ENCODE results near the gene ATP8A2.
"Not testable (repeated sequence)": the region's sequence is repeated elsewhere in the genome, so short reads cannot be mapped to it uniquely, and the experiment has no call there.

ATP8A2 gene

DNA sequence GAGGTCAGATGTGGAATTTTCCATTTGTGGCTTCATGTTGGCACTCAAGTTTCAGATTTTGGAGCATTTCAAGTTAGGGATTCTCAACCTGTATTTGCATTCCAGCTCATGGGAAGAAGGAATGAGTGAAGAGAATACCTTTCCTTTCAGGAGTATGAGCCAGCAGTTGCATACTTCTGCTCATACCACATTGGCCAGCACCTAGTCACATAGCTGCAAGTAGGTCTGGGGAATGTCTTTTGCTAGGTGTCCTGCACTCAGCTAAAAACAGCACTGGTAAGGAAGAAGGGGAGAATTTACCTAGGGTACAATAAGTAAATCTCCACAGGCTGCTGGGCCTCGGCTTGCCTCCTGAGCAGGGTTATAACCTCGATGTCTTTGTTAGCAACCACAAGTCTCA, 24.6 kb upstream of the ATP8A2 start:
- Mint-ChIP-seq H3K36me3 (ENCODE audit: low read depth) (peaks cover 5% of the 10 kb centered on the region), H3K27me3 (ENCODE audit: low read depth, poor library complexity) (peaks cover 2% of the 10 kb centered on the region), H3K27ac (no peak overlapping the region), H3K9me3 (no peaks in the 10 kb centered on the region), H3K4me3 (no peak overlapping the region), H3K4me1 (no peaks in the 10 kb centered on the region)
- TF ChIP-seq, protein P1, sequence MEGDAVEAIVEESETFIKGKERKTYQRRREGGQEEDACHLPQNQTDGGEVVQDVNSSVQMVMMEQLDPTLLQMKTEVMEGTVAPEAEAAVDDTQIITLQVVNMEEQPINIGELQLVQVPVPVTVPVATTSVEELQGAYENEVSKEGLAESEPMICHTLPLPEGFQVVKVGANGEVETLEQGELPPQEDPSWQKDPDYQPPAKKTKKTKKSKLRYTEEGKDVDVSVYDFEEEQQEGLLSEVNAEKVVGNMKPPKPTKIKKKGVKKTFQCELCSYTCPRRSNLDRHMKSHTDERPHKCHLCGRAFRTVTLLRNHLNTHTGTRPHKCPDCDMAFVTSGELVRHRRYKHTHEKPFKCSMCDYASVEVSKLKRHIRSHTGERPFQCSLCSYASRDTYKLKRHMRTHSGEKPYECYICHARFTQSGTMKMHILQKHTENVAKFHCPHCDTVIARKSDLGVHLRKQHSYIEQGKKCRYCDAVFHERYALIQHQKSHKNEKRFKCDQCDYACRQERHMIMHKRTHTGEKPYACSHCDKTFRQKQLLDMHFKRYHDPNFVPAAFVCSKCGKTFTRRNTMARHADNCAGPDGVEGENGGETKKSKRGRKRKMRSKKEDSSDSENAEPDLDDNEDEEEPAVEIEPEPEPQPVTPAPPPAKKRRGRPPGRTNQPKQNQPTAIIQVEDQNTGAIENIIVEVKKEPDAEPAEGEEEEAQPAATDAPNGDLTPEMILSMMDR (IDR thresholded peaks at IDR 0.05), result no peak
- DNase-seq, result no peak

DNA sequence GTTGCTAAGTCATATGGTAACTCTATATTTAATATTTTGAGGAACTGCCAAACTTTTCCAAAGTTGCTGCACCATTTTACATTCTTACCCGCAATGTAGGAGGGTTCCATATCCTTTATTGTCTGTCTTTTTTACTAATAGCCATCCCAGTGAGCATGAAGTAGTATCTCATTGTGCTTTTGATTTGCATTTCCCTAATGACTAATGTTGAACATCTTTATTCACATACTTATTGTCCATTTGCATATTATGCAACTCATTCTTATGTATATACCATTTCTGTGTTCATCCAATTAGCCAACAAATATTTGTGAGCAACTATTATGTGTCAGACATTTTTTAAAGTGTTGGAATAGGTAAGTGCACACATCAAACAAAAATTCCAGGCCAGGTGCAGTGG, 20.4 kb upstream of the ATP8A2 start:
- Mint-ChIP-seq H3K27ac (no peak overlapping the region), H3K36me3 (ENCODE audit: low read depth) (no peaks in the 10 kb centered on the region)
- TF ChIP-seq, protein P1 (IDR thresholded peaks at IDR 0.05), result no peak

DNA sequence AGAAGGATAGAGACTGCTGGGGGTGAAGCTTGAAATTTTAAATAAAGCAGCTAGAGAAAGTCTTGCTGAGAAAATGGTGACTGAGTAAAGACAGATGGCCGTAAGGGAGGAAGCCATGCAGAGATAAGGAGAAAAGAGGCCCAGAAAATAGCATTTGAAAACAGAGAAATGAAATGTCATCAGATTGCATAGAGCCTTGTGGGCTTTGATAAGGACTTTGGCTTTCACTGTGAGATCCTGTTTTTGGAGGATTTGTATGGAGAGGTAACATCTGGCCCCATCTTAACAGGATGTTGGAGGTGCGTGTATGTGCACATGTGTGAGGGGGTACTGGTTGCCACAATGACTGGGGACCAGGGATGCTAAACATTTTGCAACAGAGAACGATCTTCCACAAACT, 19.5 kb upstream of the ATP8A2 start:
- H3K4me3 Mint-ChIP-seq, result no peak overlapping the region
- no peaks in the 10 kb centered on the region for H3K4me1 Mint-ChIP-seq
- TF ChIP-seq, protein P1 (IDR thresholded peaks at IDR 0.05), result no peak
- peaks cover 6% of the 10 kb centered on the region for H3K27me3 Mint-ChIP-seq (ENCODE audit: low read depth, poor library complexity)
- DNase-seq, result no peak
- H3K36me3 Mint-ChIP-seq (ENCODE audit: low read depth), result no peaks in the 10 kb centered on the region
- no peaks in the 10 kb centered on the region for H3K9me3 Mint-ChIP-seq
- no peak overlapping the region for H3K27ac Mint-ChIP-seq

More for the DNA sequence above, 20.4 kb upstream of the ATP8A2 start:
- H3K27me3 Mint-ChIP-seq (ENCODE audit: low read depth, poor library complexity), result peaks cover 6% of the 10 kb centered on the region
- no peak overlapping the region for H3K4me3 Mint-ChIP-seq
- no peaks in the 10 kb centered on the region for H3K9me3 Mint-ChIP-seq
- H3K4me1 Mint-ChIP-seq, result no peaks in the 10 kb centered on the region
- no peak for DNase-seq

DNA sequence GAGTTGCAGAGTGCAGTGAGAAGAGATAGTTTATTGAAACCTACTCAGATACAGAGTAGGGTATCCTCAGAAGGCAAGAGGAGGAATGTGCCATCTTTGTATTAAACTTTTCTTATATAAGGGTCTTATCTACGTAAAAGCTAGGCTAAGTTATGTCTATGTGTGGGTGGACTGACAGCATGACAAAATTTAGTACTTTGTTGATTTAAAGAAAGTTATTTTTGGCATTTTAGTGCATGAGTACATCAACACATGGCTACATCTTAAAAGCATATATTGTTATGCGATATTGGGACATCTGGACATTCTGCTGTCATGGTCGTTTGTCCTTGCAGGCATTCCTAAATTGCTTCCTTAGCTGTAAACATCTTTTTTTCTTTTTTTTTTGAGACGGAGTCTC, 19.0 kb upstream of the ATP8A2 start:
- no peaks in the 10 kb centered on the region for H3K9me3 Mint-ChIP-seq
- H3K4me3 Mint-ChIP-seq, result no peak overlapping the region
- no peaks in the 10 kb centered on the region for H3K36me3 Mint-ChIP-seq (ENCODE audit: low read depth)
- no peaks in the 10 kb centered on the region for H3K4me1 Mint-ChIP-seq
- TF ChIP-seq, protein P1 (IDR thresholded peaks at IDR 0.05), result no peak
- H3K27me3 Mint-ChIP-seq (ENCODE audit: low read depth, poor library complexity), result peaks cover 6% of the 10 kb centered on the region
- no peak for DNase-seq
- H3K27ac Mint-ChIP-seq, result no peak overlapping the region

DNA sequence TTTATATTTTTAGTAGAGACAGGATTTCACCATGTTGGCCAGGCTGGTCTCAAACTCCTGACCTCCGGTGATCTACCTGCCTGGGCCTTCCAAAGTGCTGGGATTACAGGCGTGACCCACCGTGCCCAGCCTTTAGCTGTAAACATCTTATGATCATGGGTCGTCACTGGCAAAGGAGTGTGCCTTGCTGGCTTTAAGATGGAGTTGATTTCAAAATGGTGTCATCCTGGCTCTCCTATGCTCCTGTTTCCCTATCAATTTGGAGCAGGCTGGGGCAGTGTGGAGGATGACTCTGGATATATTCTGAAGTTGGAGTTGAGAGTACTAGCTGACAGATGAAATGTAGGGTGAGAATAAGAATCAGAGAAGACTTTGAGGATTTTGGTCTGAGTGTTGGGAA, 18.4 kb upstream of the ATP8A2 start:
- no peaks in the 10 kb centered on the region for H3K36me3 Mint-ChIP-seq (ENCODE audit: low read depth)
- H3K4me3 Mint-ChIP-seq, result no peak overlapping the region
- H3K27me3 Mint-ChIP-seq (ENCODE audit: low read depth, poor library complexity), result peaks cover 6% of the 10 kb centered on the region
- no peaks in the 10 kb centered on the region for H3K4me1 Mint-ChIP-seq
- DNase-seq, result no peak
- H3K9me3 Mint-ChIP-seq, result no peaks in the 10 kb centered on the region
- TF ChIP-seq, protein P1 (IDR thresholded peaks at IDR 0.05), result no peak
- no peak overlapping the region for H3K27ac Mint-ChIP-seq

DNA sequence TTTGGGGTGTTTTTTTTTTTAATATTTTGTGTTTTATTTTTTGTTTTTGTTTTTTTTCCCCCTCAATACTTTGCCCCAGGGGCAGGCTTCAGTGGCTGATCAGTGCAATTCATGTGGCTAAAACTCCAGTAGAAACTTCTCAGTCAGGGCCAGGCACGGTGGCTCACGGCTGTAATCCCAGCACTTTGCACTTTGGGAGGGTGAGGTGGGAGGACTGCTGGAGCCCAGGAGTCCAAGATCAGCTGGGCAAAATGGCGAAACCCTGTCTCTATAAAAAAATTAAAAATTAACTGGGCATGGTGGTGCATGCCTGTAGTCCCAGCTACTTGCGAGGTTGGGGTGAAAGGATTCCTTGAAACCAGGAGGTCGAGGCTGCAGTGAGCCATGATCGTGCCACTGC, 17.4 kb upstream of the ATP8A2 start:
- TF ChIP-seq, protein P1 (IDR thresholded peaks at IDR 0.05), result no peak
- H3K36me3 Mint-ChIP-seq (ENCODE audit: low read depth), result no peaks in the 10 kb centered on the region
- no peak overlapping the region for H3K27ac Mint-ChIP-seq
- no peak for DNase-seq
- H3K4me3 Mint-ChIP-seq, result no peak overlapping the region
- H3K9me3 Mint-ChIP-seq, result peaks cover 8% of the 10 kb centered on the region
- H3K4me1 Mint-ChIP-seq, result no peaks in the 10 kb centered on the region
- H3K27me3 Mint-ChIP-seq (ENCODE audit: low read depth, poor library complexity), result peaks cover 6% of the 10 kb centered on the region

DNA sequence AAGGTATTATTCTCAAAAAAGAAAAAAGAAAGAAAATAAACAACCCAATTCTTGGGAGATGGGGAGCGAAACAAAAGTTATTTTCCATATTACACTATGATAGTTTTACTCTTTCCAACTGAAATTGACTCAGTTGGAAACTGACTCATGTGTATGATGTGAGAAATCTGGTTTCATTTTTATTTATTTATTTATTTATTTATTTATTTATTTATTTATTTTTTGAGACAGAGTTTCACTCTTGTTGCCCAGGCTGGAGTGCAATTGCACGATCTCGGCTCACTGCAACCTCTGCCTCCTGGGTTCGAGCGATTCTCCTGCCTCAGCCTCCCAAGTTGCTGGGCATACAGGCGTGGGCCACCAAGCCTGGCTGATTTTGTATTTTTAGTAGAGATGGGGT, 11.3 kb upstream of the ATP8A2 start:
- H3K36me3 Mint-ChIP-seq (ENCODE audit: low read depth); H3K4me3 Mint-ChIP-seq: not testable (repeated sequence)

More for the DNA sequence above, 11.3 kb upstream of the ATP8A2 start:
- not testable (repeated sequence) for H3K27me3 Mint-ChIP-seq (ENCODE audit: low read depth, poor library complexity); DNase-seq; H3K4me1 Mint-ChIP-seq; H3K27ac Mint-ChIP-seq
- H3K9me3 Mint-ChIP-seq, result peaks cover 37% of the 10 kb centered on the region

Data from nephron progenitor cell (in vitro differentiated cells).